ENCODE measurements around the gene MYOF. TPM values are rescaled to one million over a fixed set of nuclear protein-coding genes. Genes with fewer than 3 reads are reported as not detected.

Gene MYOF
- total and polyA plus RNA-seq, 10 of the 15 experiments (the other 5 are each of a cell fraction or from before 2014, with no cell fraction given), result 0.02 to 0.59 (median 0.17) TPM

- H3K4me3 ChIP-seq, result no peak overlapping the region
- FAIRE-seq, result no peak
- ChIA-PET SMC1A (ENCODE audit: uncharacterized antibody, unreplicated experiment) (no interaction called here), RAD21 (ENCODE audit: unreplicated experiment) (no interaction called here), POLR2A (no interaction called here), CTCF (no interaction called here)
- ATAC-seq, result no peak
- in situ Hi-C loops (cut with MboI), result no loop called here
- WGBS (ENCODE audit: insufficient coverage, insufficient replicate concordance, low lambda C conversion rate, missing lambda C conversion rate), result 42% methylated on average over 6 of the region's 6 CpGs
- TF ChIP-seq SMC3 (IDR thresholded peaks at IDR 0.05; ENCODE audit: borderline replicate concordance, low read length), result no peak
- H3K4me1 ChIP-seq (ENCODE audit: control insufficient read depth, insufficient read depth, low read length), result no peaks in the 10 kb centered on the region
- intact Hi-C loops (cut with micrococcal nuclease; ENCODE audit: unreplicated experiment), result no loop called here
- DNase-seq (ENCODE audit: low read depth, low spot score), result no peak
- H3K27me3 ChIP-seq (replicated peaks in 1 of 2; ENCODE audit: control insufficient read depth in 2 of 2, insufficient read depth in 2 of 2, low read length in 1 of 2), result no peaks in the 10 kb centered on the region
- H3K36me3 ChIP-seq (ENCODE audit: control insufficient read depth in 2 of 2, insufficient read depth in 2 of 2, low read length in 1 of 2), result no peaks in the 10 kb centered on the region
- no peak overlapping the region for H3K27ac ChIP-seq (ENCODE audit: control insufficient read depth, insufficient read depth)
- no peaks in the 10 kb centered on the region for H4K20me1 ChIP-seq (ENCODE audit: control insufficient read depth, insufficient read depth)
- no peak overlapping the region for H2AFZ ChIP-seq (ENCODE audit: control insufficient read depth, low read depth, low read length)
- no peaks in the 10 kb centered on the region for H3K9me3 ChIP-seq (replicated peaks; ENCODE audit: control insufficient read depth, insufficient read depth, low read length)
- no peaks in the 10 kb centered on the region for H3K79me2 ChIP-seq (ENCODE audit: control insufficient read depth, insufficient read depth, low read length)
- no TSS peak for BruUV-seq (replicated peaks)
- H3K4me2 ChIP-seq (ENCODE audit: control insufficient read depth, insufficient read depth), result no peak overlapping the region
- no peak overlapping the region for H3K9ac ChIP-seq (ENCODE audit: control insufficient read depth, insufficient read depth, low read length)
These were observed 66.4 kb downstream of the MYOF start for GRCh38 chr10:93415693-93416092.

DNA sequence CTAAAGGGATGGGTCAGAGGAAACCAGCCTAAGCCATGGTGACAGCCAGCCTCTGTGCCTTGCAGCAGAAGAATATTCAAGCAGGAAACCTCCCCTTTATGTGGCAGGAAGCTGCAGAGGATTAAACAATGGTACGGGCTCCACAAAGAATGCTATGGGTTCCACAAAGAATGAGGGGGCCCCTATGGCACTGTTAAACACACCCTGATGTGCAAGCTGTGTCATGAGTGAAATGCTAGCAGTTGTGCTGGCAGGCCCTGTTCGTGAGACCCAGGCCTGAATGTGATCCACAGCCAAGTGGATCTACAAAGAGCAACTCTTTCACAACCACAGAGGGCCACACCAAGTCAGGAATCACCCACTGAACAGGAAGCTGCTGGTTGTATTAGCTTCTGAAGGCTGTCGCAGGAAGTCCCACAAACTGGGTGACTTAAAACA is 68.9 kb downstream of the MYOF start:
- Histone ChIP-seq H3K9ac (ENCODE audit: control insufficient read depth, insufficient read depth, low read length) (no peak overlapping the region), H3K79me2 (ENCODE audit: control insufficient read depth, insufficient read depth, low read length) (no peaks in the 10 kb centered on the region), H3K36me3 (ENCODE audit: control insufficient read depth in 2 of 2, insufficient read depth in 2 of 2, low read length in 1 of 2) (no peaks in the 10 kb centered on the region), H3K9me3 (replicated peaks; ENCODE audit: control insufficient read depth, insufficient read depth, low read length) (no peaks in the 10 kb centered on the region), H3K27me3 (replicated peaks in 1 of 2; ENCODE audit: control insufficient read depth in 2 of 2, insufficient read depth in 2 of 2, low read length in 1 of 2) (no peaks in the 10 kb centered on the region), H4K20me1 (ENCODE audit: control insufficient read depth, insufficient read depth) (no peaks in the 10 kb centered on the region), H3K27ac (ENCODE audit: control insufficient read depth, insufficient read depth) (no peak overlapping the region), H3K4me2 (ENCODE audit: control insufficient read depth, insufficient read depth) (no peak overlapping the region), H2AFZ (ENCODE audit: control insufficient read depth, low read depth, low read length) (no peak overlapping the region), H3K4me3 (no peak overlapping the region), H3K4me1 (ENCODE audit: control insufficient read depth, insufficient read depth, low read length) (no peaks in the 10 kb centered on the region)
- ATAC-seq (no peak), DNase-seq (ENCODE audit: low read depth, low spot score) (no peak), FAIRE-seq (no peak)
- CTCF ChIA-PET, result interaction anchor here (0.7 kb wide), 1 partner anchor 636 kb away, joined by 3 read pairs; no protein-coding TSS in a partner anchor
- SMC1A ChIA-PET (ENCODE audit: uncharacterized antibody, unreplicated experiment), result no interaction called here
- POLR2A ChIA-PET, result no interaction called here
- intact Hi-C loops (cut with micrococcal nuclease; ENCODE audit: unreplicated experiment) (no loop called here), in situ Hi-C loops (cut with MboI) (no loop called here)
- RAD21 ChIA-PET (ENCODE audit: unreplicated experiment), result no interaction called here
- WGBS (ENCODE audit: insufficient coverage, insufficient replicate concordance, low lambda C conversion rate, missing lambda C conversion rate), result 2% methylated on average over 3 of the region's 3 CpGs
- BruUV-seq (replicated peaks), result no TSS peak
- TF ChIP-seq SREBF2 (IDR thresholded peaks at IDR 0.05; ENCODE audit: low read length), result no peak
- no peak for TF ChIP-seq KAT2A (conservative IDR thresholded peaks at IDR 0.05; ENCODE audit: control insufficient read depth, low read depth, low read length)
- no peak for TF ChIP-seq NR2C1 (IDR thresholded peaks at IDR 0.05)
- TF ChIP-seq, protein P1, sequence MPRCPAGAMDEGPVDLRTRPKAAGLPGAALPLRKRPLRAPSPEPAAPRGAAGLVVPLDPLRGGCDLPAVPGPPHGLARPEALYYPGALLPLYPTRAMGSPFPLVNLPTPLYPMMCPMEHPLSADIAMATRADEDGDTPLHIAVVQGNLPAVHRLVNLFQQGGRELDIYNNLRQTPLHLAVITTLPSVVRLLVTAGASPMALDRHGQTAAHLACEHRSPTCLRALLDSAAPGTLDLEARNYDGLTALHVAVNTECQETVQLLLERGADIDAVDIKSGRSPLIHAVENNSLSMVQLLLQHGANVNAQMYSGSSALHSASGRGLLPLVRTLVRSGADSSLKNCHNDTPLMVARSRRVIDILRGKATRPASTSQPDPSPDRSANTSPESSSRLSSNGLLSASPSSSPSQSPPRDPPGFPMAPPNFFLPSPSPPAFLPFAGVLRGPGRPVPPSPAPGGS (IDR thresholded peaks at IDR 0.05; ENCODE audit: borderline replicate concordance, insufficient read depth, low read depth, low read length, poor library complexity, severe bottlenecking), result no peak
- no peak for TF ChIP-seq E2F4 (IDR thresholded peaks at IDR 0.05; ENCODE audit: low read depth, low read length)
- no peak for TF ChIP-seq IKZF1 (conservative IDR thresholded peaks at IDR 0.05)
- TF ChIP-seq FOXK2 (IDR thresholded peaks at IDR 0.05), result no peak
- TF ChIP-seq MYB (IDR thresholded peaks at IDR 0.05; ENCODE audit: borderline replicate concordance, low read depth, low read length), result no peak
- TF ChIP-seq POLR2A (IDR thresholded peaks at IDR 0.05; ENCODE audit: low read depth, low read length), result no peak
- TF ChIP-seq PBX3 (IDR thresholded peaks at IDR 0.05; ENCODE audit: insufficient replicate concordance, low read depth, low read length), result no peak
- TF ChIP-seq ZNF24 (IDR thresholded peaks at IDR 0.05), result no peak

Measured in GM12878 (cell line).